GM12872 (cell line): ENCODE results near the gene CEP128.

ENCODE experiments used
- CTCF ChIP-seq: IDR thresholded peaks from 3 replicates; pipeline ENCODE4 v1.5.1; 2011; ENCODE audit warnings: low read depth, mild to moderate bottlenecking, low read length, moderate library complexity; ENCODE audit not compliant: insufficient read depth

Gene CEP128

GRCh38 chr14:80919622-80920021, 21.9 kb downstream of the CEP128 start:
- no peak for TF ChIP-seq CTCF

GRCh38 chr14:80906946-80907345, 34.6 kb downstream of the CEP128 start:
- no peak for TF ChIP-seq CTCF

- TF ChIP-seq CTCF: no peak
These were observed 35.2 kb downstream of the CEP128 start for GRCh38 chr14:80906336-80906735.

- no peak for TF ChIP-seq CTCF
These were observed 38.9 kb downstream of the CEP128 start for GRCh38 chr14:80902608-80903007.

GRCh38 chr14:80901822-80902221, 39.7 kb downstream of the CEP128 start:
- no peak for TF ChIP-seq CTCF

GRCh38 chr14:80901260-80901659, 40.3 kb downstream of the CEP128 start:
- TF ChIP-seq CTCF: no peak

GRCh38 chr14:80872645-80873044, 68.9 kb downstream of the CEP128 start:
- no peak for TF ChIP-seq CTCF

GRCh38 chr14:80868260-80868659, 73.3 kb downstream of the CEP128 start:
- TF ChIP-seq CTCF: no peak
